KOPT-K1 (cell line): ENCODE data around the gene EPB41.
"Not testable (repeated sequence)": the region's sequence is repeated elsewhere in the genome, so short reads cannot be mapped to it uniquely, and the experiment has no call there.

ENCODE experiments used
- H3K27ac ChIP-seq: fragments of 200-600 bp; sonication (generic); 2 replicates; pipeline ENCODE4 v1.5.1; 2016; ENCODE audit warnings: antibody characterized with exemption, mild to moderate bottlenecking, low read depth, low read length; ENCODE audit not compliant: poor library complexity, severe bottlenecking
- H3K36me3 ChIP-seq: fragments of 200-600 bp; sonication (generic); 2 replicates; pipeline ENCODE4 v1.5.1; 2017; ENCODE audit warnings: antibody characterized with exemption, mild to moderate bottlenecking, low read length, moderate library complexity; ENCODE audit not compliant: insufficient read depth
- H3K9me3 ChIP-seq: fragments of 200-600 bp; sonication (generic); 2 replicates; pipeline ENCODE4 v1.5.1; 2017; ENCODE audit warnings: antibody characterized with exemption, low read length, mild to moderate bottlenecking; ENCODE audit not compliant: insufficient read depth, poor library complexity, severe bottlenecking

The EPB41 gene

DNA sequence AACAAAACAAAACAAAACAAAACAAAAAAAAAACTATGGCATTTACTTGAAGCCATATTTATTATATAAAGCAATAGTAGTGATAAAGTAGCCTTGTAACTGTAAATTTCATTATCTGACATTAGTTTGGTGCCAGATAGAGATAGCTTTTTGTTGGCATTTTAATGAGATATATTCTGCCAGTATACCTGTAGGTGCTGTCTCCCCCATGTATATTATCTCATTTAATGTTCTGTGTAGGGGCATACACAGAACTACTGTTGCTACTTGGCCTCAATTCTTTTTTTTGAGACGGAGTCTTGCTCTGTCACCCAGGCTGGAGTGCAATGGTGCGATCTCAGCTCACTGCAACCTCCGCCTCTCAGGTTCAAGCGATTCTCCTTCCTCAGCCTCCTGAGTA, 141.9 kb downstream of the EPB41 start:
- no peak overlapping the region for H3K27ac ChIP-seq
- H3K36me3 ChIP-seq, result peaks cover 40% of the 10 kb centered on the region
- H3K9me3 ChIP-seq, result no peaks in the 10 kb centered on the region

DNA sequence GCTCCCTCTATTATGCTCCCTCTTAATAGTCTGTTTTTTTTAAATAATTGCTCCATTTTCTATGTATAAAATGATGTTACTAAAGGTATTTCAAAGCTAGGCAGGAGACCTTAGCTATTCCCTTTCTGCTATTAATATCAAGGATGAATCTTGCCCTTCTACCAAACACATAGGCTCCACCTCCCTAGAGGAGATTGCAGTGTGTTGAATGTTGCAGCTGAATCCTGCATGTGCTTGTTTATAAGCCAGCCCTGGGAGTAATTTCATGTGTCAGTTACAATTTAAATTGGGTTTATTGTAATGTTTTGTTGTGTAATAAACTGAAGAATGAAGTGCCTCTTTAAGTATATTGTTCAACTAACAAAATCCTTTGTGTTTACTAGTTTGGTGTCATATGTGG, 143.3 kb downstream of the EPB41 start:
- Histone ChIP-seq H3K9me3 (no peaks in the 10 kb centered on the region), H3K36me3 (peaks cover 41% of the 10 kb centered on the region), H3K27ac (no peak overlapping the region)

DNA sequence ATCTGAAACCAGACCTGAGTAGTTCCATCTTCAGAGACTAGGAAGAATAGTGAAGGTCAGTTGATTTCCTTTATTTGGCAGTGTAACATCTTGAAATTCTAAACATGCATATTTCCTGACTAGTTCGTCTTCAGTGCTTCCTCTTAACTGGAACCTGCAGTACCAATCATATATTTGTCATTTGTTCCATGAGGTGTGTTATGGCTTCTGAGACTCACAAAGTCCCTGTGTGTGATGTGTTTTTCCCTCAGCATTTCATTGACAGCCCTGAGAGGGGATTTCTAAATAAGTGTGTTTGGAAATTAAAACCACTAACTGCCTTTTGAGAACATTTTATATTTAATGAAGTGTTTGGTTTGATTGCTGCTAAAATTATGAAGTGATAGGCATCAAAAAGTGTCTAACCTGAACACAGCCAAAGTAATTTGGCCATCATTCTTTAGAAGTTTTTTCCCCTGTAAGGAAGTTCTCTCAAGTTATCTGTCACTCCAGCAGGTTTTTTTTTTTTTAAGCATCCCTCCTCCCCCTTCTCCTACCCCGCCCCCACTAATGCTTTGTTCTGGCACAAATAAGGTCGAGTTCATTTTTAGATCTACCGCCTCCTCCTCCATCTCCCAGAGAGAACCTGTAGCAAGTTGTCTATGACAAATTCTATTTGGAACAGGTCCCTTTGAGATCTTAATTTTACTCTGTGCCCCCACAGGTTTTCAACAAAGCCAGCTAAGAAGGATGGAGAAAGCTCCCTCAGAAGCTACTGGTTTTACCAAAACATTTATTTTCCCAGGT, 148.0 kb downstream of the EPB41 start:
- Histone ChIP-seq H3K9me3 (no peaks in the 10 kb centered on the region), H3K27ac (no peak overlapping the region), H3K36me3 (peaks cover 44% of the 10 kb centered on the region)

DNA sequence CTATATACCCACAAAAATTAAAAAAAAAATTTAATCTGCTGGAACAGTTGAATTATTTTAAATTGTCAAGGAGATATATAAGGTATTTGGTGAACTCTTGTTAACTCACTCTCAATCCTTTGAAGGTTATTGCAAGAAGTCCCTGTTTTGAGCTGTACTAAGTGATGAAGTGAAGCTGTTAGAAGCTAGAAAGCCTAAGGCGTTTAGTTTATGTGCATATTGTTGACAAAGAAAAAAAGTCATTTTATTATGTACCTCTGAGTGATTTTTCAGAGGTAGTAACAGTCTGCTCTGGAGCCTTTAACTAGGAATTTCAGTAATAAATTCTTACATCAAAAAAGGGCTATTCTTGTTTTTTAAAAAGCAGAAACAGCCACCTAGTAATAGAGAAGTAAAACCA, 149.7 kb downstream of the EPB41 start:
- no peaks in the 10 kb centered on the region for H3K9me3 ChIP-seq
- H3K36me3 ChIP-seq, result peaks cover 50% of the 10 kb centered on the region
- no peak overlapping the region for H3K27ac ChIP-seq

DNA sequence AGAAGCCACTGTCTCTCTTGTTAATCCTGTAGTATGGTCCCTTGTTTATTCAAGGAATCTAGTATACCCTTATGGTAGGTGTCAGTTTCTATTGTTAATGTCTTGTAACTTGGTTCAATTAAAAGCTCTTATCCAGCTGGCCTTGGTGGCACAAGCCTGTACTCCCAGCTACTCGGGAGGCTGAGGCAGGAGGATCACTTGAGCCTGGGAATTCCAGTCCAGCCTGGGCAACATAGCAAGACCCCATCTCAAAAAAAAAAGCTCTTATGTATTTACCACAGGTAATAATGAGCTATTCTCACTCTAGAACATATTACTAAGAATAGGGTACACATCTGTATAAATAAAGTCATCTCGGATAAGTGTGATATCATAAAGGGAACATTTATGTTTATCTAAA, 162.8 kb downstream of the EPB41 start:
- Histone ChIP-seq H3K36me3 (peaks cover 6% of the 10 kb centered on the region), H3K27ac (no peak overlapping the region), H3K9me3 (no peaks in the 10 kb centered on the region)

DNA sequence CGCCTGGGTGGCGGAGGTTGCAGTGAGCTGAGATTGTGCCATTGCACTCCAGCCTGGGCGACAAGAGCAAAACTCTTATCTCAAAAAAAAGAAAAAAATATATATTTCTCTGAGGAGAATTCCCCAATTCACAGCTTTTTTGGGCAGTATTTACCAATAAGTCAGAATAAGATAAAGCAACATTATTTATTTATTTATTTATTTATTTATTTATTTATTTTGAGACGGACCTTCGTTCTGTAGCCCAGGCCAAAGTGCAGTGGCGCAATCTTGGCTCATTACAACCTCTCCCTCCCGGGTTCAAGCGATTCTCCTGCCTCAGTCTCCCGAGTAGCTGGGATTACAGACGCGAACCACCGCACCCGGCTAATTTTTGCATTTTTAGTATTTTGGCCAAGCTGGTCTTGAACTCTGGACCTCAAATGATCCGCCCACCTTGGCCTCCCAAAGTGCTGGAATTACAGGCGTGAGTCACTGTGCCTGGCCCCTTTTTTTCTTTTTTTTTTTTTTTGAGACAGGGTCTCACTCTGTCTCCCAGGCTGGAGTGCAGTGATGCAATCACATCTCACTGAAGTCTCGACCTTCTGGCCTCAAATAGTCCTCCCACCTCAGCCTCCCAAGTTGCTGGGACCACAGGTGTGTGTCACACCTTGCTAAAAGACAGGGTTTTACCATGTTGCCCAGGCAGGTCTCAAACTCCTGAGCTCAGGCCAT, 165.7 kb downstream of the EPB41 start:
- not testable (repeated sequence) for H3K9me3 ChIP-seq, H3K36me3 ChIP-seq, H3K27ac ChIP-seq

DNA sequence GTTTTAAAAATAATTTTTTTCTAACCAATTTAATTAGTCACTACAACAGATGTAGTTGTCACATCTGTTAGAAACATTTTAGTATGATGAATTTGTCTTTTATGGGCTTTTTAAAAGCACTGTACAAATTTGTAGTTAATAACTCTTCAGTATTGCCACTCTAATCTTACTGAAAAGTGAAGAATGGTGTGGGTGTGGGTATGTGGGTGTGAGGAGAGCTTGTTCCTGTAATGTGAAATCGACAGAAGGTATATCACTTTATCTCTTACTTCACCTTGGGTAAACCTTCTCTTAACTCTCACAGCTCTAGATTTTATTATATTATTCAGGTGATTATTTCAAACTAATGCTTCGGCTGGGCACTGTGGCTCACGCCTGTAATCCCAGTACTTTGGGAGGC, 166.8 kb downstream of the EPB41 start:
- no peak overlapping the region for H3K27ac ChIP-seq
- H3K36me3 ChIP-seq, result no peaks in the 10 kb centered on the region; the same call in 1 of the 2 replicates
- H3K9me3 ChIP-seq, result no peaks in the 10 kb centered on the region

DNA sequence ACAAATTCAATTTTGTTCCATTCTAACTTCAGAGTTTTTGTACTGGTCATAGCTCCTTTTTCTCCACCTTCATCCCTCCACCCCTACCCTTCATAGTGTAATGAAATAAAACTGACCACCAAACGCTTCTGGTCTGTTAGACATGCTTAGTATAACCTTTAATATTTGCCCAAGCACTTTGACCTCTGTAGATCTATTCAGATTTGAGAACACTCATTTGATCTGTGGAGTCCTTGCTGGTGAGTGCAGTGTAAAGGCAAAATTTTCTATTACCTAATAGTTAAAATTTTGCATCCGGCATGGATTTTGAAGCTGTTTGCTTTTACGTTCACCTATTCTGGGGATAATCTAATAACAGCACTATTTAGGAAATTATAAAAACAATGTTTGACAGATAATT, 168.2 kb downstream of the EPB41 start:
- H3K9me3 ChIP-seq, result no peaks in the 10 kb centered on the region
- 0 out of 2 replicates have a peak, but pooled peaks cover 4% of the 10 kb centered on the region for H3K36me3 ChIP-seq
- H3K27ac ChIP-seq, result no peak overlapping the region

DNA sequence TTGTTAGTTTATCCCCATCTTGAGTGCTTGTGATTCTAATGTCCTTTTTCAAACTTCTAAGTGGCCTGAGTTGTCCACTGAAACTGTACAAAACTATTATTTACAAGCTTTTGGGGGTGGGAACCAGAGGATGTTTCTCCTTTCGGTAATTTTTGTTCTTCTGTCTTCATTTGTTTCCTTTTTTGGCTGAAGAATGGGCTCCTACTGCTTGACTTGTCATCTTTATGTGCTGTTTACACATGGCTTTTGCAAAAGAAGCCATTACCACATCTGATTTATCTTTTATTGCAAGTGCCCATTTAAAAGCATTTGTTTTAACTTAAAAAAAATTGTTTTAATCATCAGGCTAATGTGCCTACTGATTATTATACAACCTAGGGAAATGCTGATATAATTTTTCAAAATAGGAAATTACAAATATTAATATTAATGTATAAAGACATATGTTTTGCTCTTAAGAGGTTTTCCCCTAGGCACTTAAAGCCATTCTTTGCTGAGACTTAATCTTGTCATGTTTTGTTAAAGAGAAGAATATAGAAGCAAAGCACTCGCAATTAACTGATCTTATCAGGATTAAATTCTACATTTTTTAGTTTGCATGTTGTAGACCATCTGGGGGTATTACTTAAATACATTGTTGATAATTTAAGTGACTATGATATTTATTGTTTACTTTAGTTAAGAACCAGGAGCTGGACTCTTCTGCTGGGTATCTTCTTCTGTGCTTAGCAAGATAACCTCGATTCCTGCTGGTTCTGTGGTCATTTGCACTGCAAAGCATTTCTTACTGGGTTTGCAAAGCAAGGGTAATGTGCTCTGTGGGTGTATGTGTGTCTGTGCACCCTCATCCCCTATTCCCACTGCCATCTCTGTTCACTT, 169.2 kb downstream of the EPB41 start:
- Histone ChIP-seq H3K9me3 (no peaks in the 10 kb centered on the region), H3K27ac (no peak overlapping the region), H3K36me3 (peaks cover 10% of the 10 kb centered on the region; the same call in 1 of the 2 replicates)

DNA sequence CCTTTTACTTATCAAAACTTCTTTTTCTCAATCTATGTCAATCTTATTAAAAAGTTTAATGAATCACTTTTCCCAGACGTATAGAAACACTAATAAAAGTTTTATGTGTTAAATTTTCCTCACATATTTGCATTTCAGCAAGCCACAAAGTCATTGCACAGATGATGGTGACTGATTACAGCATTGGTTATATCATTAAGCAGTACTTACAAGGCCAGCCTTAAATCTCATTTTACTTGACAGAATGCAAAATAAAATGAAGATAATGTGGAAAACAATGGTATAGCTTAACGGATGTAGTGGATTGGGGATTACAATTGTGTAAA, 169.8 kb downstream of the EPB41 start:
- H3K27ac ChIP-seq, result no peak overlapping the region
- no peaks in the 10 kb centered on the region for H3K9me3 ChIP-seq
- H3K36me3 ChIP-seq, result peaks cover 12% of the 10 kb centered on the region; the same call in 1 of the 2 replicates

DNA sequence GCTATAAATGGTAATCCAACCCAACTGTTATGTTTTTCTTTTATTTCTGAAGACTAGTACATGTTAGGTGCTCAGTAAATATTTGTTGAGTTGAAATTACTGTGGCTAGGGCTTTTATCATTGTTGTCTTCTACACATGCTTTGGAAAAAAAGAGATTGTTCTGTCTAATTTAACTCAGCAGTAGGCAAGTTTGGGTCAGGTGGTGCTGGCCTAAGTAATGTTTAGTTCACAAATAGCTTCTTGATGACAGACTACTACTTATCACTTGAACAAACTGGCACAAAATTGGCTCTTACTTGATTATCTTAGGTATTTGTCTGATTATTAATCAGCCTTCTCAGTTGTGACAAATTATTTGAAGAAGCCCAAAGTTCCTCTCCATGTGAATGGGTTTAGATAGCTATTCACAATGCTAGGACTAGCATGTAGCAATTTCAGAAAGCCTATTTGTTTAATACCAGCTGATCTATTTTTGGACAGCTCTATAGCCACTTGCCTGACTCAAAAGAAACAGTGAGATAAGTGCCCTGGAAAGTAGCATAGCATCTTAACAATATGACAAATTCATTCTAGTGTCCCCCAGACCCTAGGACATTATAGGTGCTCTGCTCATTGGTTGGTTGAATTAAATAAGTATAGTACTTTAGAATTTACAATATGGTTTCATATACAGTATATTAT, 176.7 kb downstream of the EPB41 start:
- Histone ChIP-seq H3K36me3 (peaks cover 22% of the 10 kb centered on the region), H3K9me3 (no peaks in the 10 kb centered on the region)

DNA sequence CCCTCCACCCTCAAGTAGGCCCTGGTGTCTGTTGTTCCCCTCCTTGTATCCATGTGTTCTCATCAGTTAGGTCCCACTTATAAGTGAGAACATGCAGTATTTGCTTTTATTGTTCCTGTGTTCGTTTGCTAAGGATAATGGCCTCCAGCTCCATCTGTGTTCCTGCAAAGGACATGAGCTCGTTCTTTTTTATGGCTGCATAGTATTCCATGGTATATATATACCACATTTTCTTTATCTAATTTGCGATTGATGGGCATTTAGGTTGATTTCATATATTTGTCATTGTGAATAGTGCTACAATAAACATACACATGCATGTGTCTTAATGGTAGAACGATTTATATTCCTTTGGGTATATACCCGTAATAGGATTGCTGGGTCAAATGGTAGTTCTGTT, 178.3 kb downstream of the EPB41 start:
- not testable (repeated sequence) for H3K9me3 ChIP-seq, H3K27ac ChIP-seq
- peaks cover 27% of the 10 kb centered on the region for H3K36me3 ChIP-seq

More for the DNA sequence above, 176.7 kb downstream of the EPB41 start:
- no peak overlapping the region for H3K27ac ChIP-seq

DNA sequence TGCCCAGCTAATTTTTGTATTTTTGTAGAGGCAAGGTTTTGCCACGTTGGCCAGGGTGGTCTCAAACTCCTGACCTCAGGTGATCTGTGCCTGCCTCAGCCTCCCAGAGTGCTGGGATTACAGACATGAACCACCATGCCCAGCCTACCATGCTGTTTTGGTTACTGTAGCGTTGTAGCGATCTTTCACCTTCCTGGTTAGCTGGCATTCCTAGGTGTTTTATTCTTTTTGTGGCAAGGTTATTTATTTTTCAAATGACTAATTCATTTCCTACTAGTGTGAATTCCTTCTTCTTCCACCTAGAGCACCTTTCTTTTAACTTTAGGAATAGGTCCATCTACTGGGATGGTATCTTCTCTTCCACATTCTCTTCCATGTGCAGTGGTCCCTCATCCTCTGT, 180.1 kb downstream of the EPB41 start:
- Histone ChIP-seq H3K36me3 (peaks cover 37% of the 10 kb centered on the region), H3K27ac (no peak overlapping the region), H3K9me3 (no peaks in the 10 kb centered on the region)

DNA sequence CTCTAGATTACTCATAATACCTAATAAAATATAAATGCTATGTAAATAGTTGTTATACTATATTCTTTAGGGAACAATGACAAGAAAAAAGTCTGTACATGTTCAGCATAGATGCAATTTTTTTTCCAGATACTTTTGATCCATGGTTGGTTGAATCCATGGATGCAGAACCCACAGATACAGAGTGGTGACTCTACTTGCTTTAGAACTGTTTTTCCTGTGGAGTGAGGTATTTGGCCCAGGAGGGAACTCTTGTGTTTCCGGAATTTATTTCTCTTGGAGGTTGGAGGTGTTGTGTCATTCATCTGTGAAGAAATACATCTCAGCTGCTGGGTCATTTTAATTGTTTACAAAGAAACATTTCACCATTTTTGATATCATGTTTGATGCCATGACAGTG, 180.6 kb downstream of the EPB41 start:
- no peak overlapping the region for H3K27ac ChIP-seq
- no peaks in the 10 kb centered on the region for H3K9me3 ChIP-seq
- H3K36me3 ChIP-seq, result peaks cover 42% of the 10 kb centered on the region
